ENCODE data around the gene TMEM62. TPM values are rescaled to one million over a fixed set of nuclear protein-coding genes. Genes with fewer than 3 reads are reported as not detected.

TMEM62 gene
- 16.6 TPM for total RNA-seq

- DNase-seq, result peak; percentile 70
Measured at GRCh38 chr15:43133430-43134156, at the start of gene TMEM62. TMEM62 (plus strand) TSS chr15:43133586; CDS start chr15:43133803, 217 bp downstream.

- DNase-seq, result no peak
Measured at GRCh38 chr15:43085921-43086320, 47.5 kb upstream of the TMEM62 start.

GRCh38 chr15:43086551-43086950 lies 46.8 kb upstream of the TMEM62 start:
- DNase-seq, result no peak

GRCh38 chr15:43091859-43092258 lies 41.5 kb upstream of the TMEM62 start:
- no peak for DNase-seq

GRCh38 chr15:43093026-43093425 lies 40.4 kb upstream of the TMEM62 start:
- DNase-seq, result no peak

- DNase-seq, result no peak
Measured at GRCh38 chr15:43094416-43095030, 38.9 kb upstream of the TMEM62 start.

GRCh38 chr15:43095243-43095642 lies 38.1 kb upstream of the TMEM62 start:
- no peak for DNase-seq

- DNase-seq, result no peak
Measured at GRCh38 chr15:43095708-43096347, 37.6 kb upstream of the TMEM62 start.

GRCh38 chr15:43096411-43096810 lies 37.0 kb upstream of the TMEM62 start:
- no peak for DNase-seq

- DNase-seq, result no peak
Measured at GRCh38 chr15:43099105-43099845, 34.1 kb upstream of the TMEM62 start.

- DNase-seq, result no peak
Measured at GRCh38 chr15:43100971-43101370, 32.4 kb upstream of the TMEM62 start.

GRCh38 chr15:43102187-43102586 lies 31.2 kb upstream of the TMEM62 start:
- DNase-seq, result no peak

- DNase-seq, result no peak
Measured at GRCh38 chr15:43103907-43104306, 29.5 kb upstream of the TMEM62 start.

GRCh38 chr15:43104426-43104825 lies 29.0 kb upstream of the TMEM62 start:
- DNase-seq, result no peak

- DNase-seq, result no peak
Measured at GRCh38 chr15:43105077-43105736, 28.2 kb upstream of the TMEM62 start.

GRCh38 chr15:43105778-43106485 lies 27.5 kb upstream of the TMEM62 start, which contains the start of gene UBR1:
UBR1 (minus strand) TSS chr15:43106038; CDS start chr15:43106022, 16 bp downstream.
- peak; percentile 98 for DNase-seq

- no peak for DNase-seq
Measured at GRCh38 chr15:43106486-43106829, 26.9 kb upstream of the TMEM62 start.

GRCh38 chr15:43107751-43108150 lies 25.6 kb upstream of the TMEM62 start:
- DNase-seq, result no peak

- DNase-seq, result no peak
Measured at GRCh38 chr15:43111354-43111753, 22.0 kb upstream of the TMEM62 start.

- DNase-seq, result no peak
Measured at GRCh38 chr15:43118286-43118685, 15.1 kb upstream of the TMEM62 start.

GRCh38 chr15:43118829-43119228 lies 14.6 kb upstream of the TMEM62 start:
- DNase-seq, result no peak

- DNase-seq, result no peak
Measured at GRCh38 chr15:43121863-43122262, 11.5 kb upstream of the TMEM62 start.
